Measurements from ENCODE around the gene FGFR2. TPM values are rescaled to one million over a fixed set of nuclear protein-coding genes. Genes with fewer than 3 reads are reported as not detected.

FGFR2 gene
- total RNA-seq, 2 experiments from 2014 or later: not detected

- intact Hi-C loops (cut with micrococcal nuclease): no loop called here
- Mint-ChIP-seq H3K4me1 (ENCODE audit: low read depth) (no peaks in the 10 kb centered on the region), H3K36me3 (ENCODE audit: low read depth) (no peaks in the 10 kb centered on the region), H3K27ac (no peak overlapping the region), H3K9me3 (no peaks in the 10 kb centered on the region), H3K4me3 (no peak overlapping the region), H3K27me3 (no peaks in the 10 kb centered on the region)
- POLR2A ChIA-PET: no interaction called here
- DNase-seq: no peak
- no peak for ATAC-seq
- CTCF ChIA-PET: no interaction called here
- TF ChIP-seq, protein P1, sequence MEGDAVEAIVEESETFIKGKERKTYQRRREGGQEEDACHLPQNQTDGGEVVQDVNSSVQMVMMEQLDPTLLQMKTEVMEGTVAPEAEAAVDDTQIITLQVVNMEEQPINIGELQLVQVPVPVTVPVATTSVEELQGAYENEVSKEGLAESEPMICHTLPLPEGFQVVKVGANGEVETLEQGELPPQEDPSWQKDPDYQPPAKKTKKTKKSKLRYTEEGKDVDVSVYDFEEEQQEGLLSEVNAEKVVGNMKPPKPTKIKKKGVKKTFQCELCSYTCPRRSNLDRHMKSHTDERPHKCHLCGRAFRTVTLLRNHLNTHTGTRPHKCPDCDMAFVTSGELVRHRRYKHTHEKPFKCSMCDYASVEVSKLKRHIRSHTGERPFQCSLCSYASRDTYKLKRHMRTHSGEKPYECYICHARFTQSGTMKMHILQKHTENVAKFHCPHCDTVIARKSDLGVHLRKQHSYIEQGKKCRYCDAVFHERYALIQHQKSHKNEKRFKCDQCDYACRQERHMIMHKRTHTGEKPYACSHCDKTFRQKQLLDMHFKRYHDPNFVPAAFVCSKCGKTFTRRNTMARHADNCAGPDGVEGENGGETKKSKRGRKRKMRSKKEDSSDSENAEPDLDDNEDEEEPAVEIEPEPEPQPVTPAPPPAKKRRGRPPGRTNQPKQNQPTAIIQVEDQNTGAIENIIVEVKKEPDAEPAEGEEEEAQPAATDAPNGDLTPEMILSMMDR (IDR thresholded peaks at IDR 0.05): no peak
These were observed 24.7 kb downstream of the FGFR2 start for GRCh38 chr10:121573538-121573941.

DNA sequence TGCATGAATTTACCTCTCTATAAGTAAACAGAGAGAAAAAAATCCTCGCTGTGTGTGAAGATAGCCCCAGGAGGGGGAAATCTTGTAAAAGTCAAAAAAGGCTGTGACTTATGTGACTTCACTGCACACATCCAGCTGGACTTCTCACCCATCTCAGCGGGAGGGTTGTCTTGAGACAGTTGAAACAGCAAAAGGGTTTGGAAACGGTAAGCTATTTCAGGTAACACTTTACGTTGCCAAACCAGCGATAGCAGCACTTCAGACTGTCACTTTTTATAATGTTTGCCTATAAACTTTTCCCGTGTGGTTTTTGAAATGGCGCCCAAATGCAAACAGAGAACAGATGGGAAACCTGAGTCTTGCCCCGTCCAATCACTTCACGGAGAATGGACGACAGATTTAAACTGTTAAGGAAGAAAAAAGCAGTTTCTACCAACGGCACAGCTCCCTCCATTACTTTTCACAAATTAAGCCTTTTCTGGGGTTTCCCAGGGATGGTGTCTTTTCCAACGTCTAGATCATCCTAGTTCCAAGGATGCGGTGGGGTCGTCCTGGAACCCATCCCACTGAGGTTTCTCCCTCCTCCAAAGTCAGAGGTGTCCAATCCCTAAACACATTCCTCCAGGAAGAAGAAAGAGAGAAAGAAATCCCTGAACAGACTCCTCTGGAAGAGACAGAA, 25.2 kb downstream of the FGFR2 start:
- Mint-ChIP-seq H3K4me1 (ENCODE audit: low read depth) (no peaks in the 10 kb centered on the region), H3K27me3 (no peaks in the 10 kb centered on the region), H3K9me3 (no peaks in the 10 kb centered on the region), H3K36me3 (ENCODE audit: low read depth) (no peaks in the 10 kb centered on the region), H3K27ac (no peak overlapping the region), H3K4me3 (no peak overlapping the region)
- DNase-seq (no peak), ATAC-seq (no peak)
- TF ChIP-seq, protein P1 (IDR thresholded peaks at IDR 0.05): no peak
- POLR2A ChIA-PET: no interaction called here
- intact Hi-C loops (cut with micrococcal nuclease): no loop called here
- CTCF ChIA-PET: no interaction called here

GRCh38 chr10:121570315-121570714, 27.9 kb downstream of the FGFR2 start:
- Mint-ChIP-seq H3K36me3 (ENCODE audit: low read depth) (no peaks in the 10 kb centered on the region), H3K4me3 (no peak overlapping the region), H3K27ac (no peak overlapping the region), H3K27me3 (no peaks in the 10 kb centered on the region), H3K4me1 (ENCODE audit: low read depth) (no peaks in the 10 kb centered on the region), H3K9me3 (no peaks in the 10 kb centered on the region)
- intact Hi-C loops (cut with micrococcal nuclease): no loop called here
- ATAC-seq (no peak), DNase-seq (no peak)
- TF ChIP-seq, protein P1 (IDR thresholded peaks at IDR 0.05): no peak
- CTCF ChIA-PET: no interaction called here
- POLR2A ChIA-PET: no interaction called here

GRCh38 chr10:121568275-121568674, 30.0 kb downstream of the FGFR2 start:
- POLR2A ChIA-PET: no interaction called here
- Mint-ChIP-seq H3K4me3 (no peak overlapping the region), H3K27me3 (no peaks in the 10 kb centered on the region), H3K27ac (no peak overlapping the region), H3K4me1 (ENCODE audit: low read depth) (no peaks in the 10 kb centered on the region), H3K36me3 (ENCODE audit: low read depth) (no peaks in the 10 kb centered on the region), H3K9me3 (no peaks in the 10 kb centered on the region)
- TF ChIP-seq, protein P1 (IDR thresholded peaks at IDR 0.05): no peak
- CTCF ChIA-PET: no interaction called here
- no peak for ATAC-seq
- intact Hi-C loops (cut with micrococcal nuclease): no loop called here
- DNase-seq: no peak

DNA sequence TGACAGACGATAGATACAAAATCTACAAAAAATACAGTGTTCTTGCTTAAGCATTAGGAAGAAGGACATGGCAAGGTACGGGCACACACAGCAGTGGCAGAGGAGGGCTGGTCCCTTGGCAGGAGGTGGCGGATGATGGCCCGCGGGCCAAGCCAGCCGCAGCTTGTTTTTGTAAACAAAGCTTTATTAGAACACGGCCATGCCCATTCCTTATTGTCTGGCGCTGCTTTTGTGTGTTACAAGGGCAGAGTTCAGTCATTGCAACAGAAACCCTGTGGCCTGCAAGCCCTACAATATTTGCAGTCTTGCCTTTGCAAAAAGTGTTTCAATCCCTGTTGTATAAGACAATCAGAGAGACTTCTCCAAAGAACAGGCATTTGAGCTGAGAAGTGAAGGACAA, 30.7 kb downstream of the FGFR2 start:
- Mint-ChIP-seq H3K4me3 (no peak overlapping the region), H3K36me3 (ENCODE audit: low read depth) (no peaks in the 10 kb centered on the region), H3K4me1 (ENCODE audit: low read depth) (no peaks in the 10 kb centered on the region), H3K27ac (no peak overlapping the region), H3K27me3 (no peaks in the 10 kb centered on the region), H3K9me3 (peaks cover 1% of the 10 kb centered on the region)
- intact Hi-C loops (cut with micrococcal nuclease): no loop called here
- ChIA-PET POLR2A (no interaction called here), CTCF (no interaction called here)
- DNase-seq (no peak), ATAC-seq (no peak)
- TF ChIP-seq, protein P1 (IDR thresholded peaks at IDR 0.05): no peak

All from activated CD8-positive, alpha-beta T cell treated with anti-CD3 and anti-CD28 coated beads for 36 hours (primary cell).